K562 (cell line): ENCODE data around the gene CYP2R1. TPM values are rescaled to one million over a fixed set of nuclear protein-coding genes. Genes with fewer than 3 reads are reported as not detected.
A peak's percentile ranks its signal among the peaks of the same experiment; 100 is the strongest.

ENCODE experiments used
- CEBPG ChIP-seq, 3 experiments: fragments of 200-800 bp in 1 of 3; sonication (Bioruptor generic) in 1 of 3; sonication (generic) in 1 of 3; formaldehyde crosslinking in 1 of 3; IDR thresholded peaks in 2 of 3; conservative IDR thresholded peaks in 1 of 3; 2 replicates each; pipeline versions ENCODE4 v1.6.1 to v1.8.0; 2016 to 2022; ENCODE audit warnings: missing compliant biosample characterization in 2 of 3, missing genetic modification characterization in 2 of 3, mild to moderate bottlenecking in 1 of 3, missing genetic modification reagents in 1 of 3
- GATAD2A ChIP-seq: fragments of 450-650 bp; IDR thresholded peaks from 2 replicates; pipeline ENCODE4 v1.6.1; 2017
- HES1 ChIP-seq: fragments of 450-650 bp; IDR thresholded peaks from 2 replicates; pipeline ENCODE4 v1.6.1; 2016; ENCODE audit warnings: low read depth, mild to moderate bottlenecking, moderate library complexity
- HNRNPUL1 ChIP-seq: fragments of 200-400 bp; formaldehyde crosslinking; IDR thresholded peaks from 2 replicates; pipeline ENCODE4 v1.6.1; 2017; ENCODE audit warnings: low read length
- MBD2 ChIP-seq: sonication (generic); IDR thresholded peaks from 2 replicates; pipeline ENCODE4 v1.6.1; 2016; ENCODE audit warnings: low read depth, borderline replicate concordance
- ZNF124 ChIP-seq: sonication (generic); formaldehyde crosslinking; IDR thresholded peaks from 2 replicates; pipeline ENCODE4 v1.8.1; 2022; ENCODE audit warnings: missing genetic modification reagents
- ZNF253 ChIP-seq: fragments of 250-450 bp; sonication (Bioruptor Pico); conservative IDR thresholded peaks from 2 replicates; pipeline ENCODE4 v1.6.1; 2021; ENCODE audit warnings: mild to moderate bottlenecking
- ZNF318 ChIP-seq, 2 experiments: fragments of 450-650 bp; IDR thresholded peaks; 2 replicates each; pipeline ENCODE4 v1.6.1; 2016; ENCODE audit warnings: mild to moderate bottlenecking in 2 of 2, borderline replicate concordance in 1 of 2, low read depth in 1 of 2, moderate library complexity in 1 of 2
- ZNF41 ChIP-seq: fragments of 250-450 bp; sonication (Bioruptor Pico); conservative IDR thresholded peaks from 2 replicates; pipeline ENCODE4 v1.4.0; 2020; ENCODE audit warnings: mild to moderate bottlenecking
- polyA plus RNA-seq, 8 experiments: library from polyadenylated mRNA; depleted of rRNA in 4 of 8; stranded (reverse) in 5 of 8; unstranded in 3 of 8; fragments of >200 nt; fragmentation: Nextera tagmentation in 2 of 8; fragmentation: Illumina TruSeq in 1 of 8; extraction: Ambion mirVana in 2 of 8; extraction: Trizol in 1 of 8; gene quantifications; 2 replicates each; pipeline versions ENCODE4 v1.2.1 to v1.2.3, GENCODE V29; 2011 to 2014; ENCODE audit warnings: inconsistent platforms in 1 of 8, missing spikeins in 1 of 8
- total RNA-seq, 7 experiments: library from RNA; depleted of rRNA in 6 of 7; stranded (reverse); fragments of >200 nt in 6 of 7; fragmentation: Illumina TruSeq in 2 of 7; extraction: Trizol in 2 of 7; gene quantifications; 2 replicates each; pipeline versions ENCODE4 v1.2.1 to v1.2.3, GENCODE V29; 2011 to 2021; ENCODE audit warnings: low replicate concordance in 1 of 7
- TF ChIP-seq, protein P1 (sequence below): fragments of 200-800 bp; sonication (Bioruptor generic); IDR thresholded peaks from 2 replicates; pipeline ENCODE4 v1.6.1; 2016; ENCODE audit warnings: missing genetic modification characterization, missing compliant biosample characterization

Gene CYP2R1
- total and polyA plus RNA-seq, 9 of the 15 experiments (the other 6 are each of a cell fraction or from before 2014, with no cell fraction given), result 19.4 to 40.5 (median 29.4) TPM

DNA sequence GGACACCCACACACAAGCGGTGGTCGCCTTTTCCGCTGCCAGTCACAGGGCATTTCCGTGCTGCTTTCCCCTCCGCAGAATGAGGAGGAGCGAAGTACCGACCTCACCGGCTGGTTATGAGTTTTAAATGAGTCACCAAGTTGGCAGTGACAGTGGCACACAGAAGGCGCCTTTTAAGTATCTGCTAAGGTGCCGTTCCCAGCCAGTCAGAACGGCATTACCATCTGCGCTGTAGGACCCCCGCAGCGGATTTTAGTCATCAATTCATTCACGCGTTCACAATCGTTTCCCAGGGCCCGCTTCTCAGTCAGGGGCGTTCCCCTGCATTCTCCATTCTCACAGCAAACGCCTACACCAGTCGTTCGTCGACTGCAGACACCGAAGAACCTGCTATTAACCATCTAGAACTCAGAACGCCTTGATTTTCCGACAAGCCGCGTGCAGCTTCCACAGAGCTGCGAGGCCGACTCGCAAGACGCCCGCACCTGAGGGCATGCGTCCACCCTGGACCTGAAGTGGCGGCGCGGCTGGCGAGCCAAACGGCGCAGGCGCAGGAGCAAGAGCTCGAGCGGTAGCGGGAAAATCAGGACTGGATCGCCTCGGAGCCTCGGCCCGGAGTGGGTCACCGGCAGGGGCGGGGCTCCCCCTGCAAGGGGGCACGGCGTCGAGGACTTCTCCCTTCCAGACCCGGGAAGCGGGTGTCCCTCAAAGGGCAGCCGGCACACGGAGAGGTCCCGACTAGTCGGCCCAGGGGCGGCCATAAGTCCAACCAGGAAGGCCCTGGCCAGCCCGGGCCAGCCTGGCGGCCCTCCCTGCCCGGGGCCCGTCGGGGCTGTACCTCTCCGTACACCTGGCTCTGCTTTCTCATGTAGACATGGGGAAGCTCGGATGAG lies 642 bp downstream of the CYP2R1 start (continued):
- TF ChIP-seq ZNF318 (IDR thresholded peaks at IDR 0.05; ENCODE audit: borderline replicate concordance in 1 of 2, low read depth in 1 of 2) (no peak), GATAD2A (no peak), HES1 (no peak), ZNF124 (CRISPR knock-in tag) (no peak), CEBPG (CRISPR knock-in tag; IDR thresholded peaks at IDR 0.05) (peak; percentile 50), CEBPG (tag; conservative IDR thresholded peaks at IDR 0.05 in 1 of 2, IDR thresholded peaks at IDR 0.05 in 1 of 2) (no peak), HNRNPUL1 (no peak), ZNF41 (CRISPR knock-in tag) (no peak), MBD2 (no peak), ZNF253 (CRISPR knock-in tag) (no peak)
- TF ChIP-seq, protein P1, sequence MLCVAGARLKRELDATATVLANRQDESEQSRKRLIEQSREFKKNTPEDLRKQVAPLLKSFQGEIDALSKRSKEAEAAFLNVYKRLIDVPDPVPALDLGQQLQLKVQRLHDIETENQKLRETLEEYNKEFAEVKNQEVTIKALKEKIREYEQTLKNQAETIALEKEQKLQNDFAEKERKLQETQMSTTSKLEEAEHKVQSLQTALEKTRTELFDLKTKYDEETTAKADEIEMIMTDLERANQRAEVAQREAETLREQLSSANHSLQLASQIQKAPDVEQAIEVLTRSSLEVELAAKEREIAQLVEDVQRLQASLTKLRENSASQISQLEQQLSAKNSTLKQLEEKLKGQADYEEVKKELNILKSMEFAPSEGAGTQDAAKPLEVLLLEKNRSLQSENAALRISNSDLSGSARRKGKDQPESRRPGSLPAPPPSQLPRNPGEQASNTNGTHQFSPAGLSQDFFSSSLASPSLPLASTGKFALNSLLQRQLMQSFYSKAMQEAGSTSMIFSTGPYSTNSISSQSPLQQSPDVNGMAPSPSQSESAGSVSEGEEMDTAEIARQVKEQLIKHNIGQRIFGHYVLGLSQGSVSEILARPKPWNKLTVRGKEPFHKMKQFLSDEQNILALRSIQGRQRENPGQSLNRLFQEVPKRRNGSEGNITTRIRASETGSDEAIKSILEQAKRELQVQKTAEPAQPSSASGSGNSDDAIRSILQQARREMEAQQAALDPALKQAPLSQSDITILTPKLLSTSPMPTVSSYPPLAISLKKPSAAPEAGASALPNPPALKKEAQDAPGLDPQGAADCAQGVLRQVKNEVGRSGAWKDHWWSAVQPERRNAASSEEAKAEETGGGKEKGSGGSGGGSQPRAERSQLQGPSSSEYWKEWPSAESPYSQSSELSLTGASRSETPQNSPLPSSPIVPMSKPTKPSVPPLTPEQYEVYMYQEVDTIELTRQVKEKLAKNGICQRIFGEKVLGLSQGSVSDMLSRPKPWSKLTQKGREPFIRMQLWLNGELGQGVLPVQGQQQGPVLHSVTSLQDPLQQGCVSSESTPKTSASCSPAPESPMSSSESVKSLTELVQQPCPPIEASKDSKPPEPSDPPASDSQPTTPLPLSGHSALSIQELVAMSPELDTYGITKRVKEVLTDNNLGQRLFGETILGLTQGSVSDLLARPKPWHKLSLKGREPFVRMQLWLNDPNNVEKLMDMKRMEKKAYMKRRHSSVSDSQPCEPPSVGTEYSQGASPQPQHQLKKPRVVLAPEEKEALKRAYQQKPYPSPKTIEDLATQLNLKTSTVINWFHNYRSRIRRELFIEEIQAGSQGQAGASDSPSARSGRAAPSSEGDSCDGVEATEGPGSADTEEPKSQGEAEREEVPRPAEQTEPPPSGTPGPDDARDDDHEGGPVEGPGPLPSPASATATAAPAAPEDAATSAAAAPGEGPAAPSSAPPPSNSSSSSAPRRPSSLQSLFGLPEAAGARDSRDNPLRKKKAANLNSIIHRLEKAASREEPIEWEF (CRISPR knock-in tag), result no peak
